ENCODE measurements around the gene QPRT.
"Not testable (repeated sequence)": the region's sequence is repeated elsewhere in the genome, so short reads cannot be mapped to it uniquely, and the experiment has no call there.

QPRT gene

GRCh38 chr16:29694384-29695195 is 15.6 kb downstream of the QPRT start:
- no peaks in the 10 kb centered on the region for H3F3A ChIP-seq (ENCODE audit: control insufficient read depth, insufficient read depth)
- peaks cover 9% of the 10 kb centered on the region for H3K4me1 ChIP-seq (ENCODE audit: control insufficient read depth, low read length)
- no peaks in the 10 kb centered on the region for H3K27me3 ChIP-seq (ENCODE audit: control insufficient read depth, low read length)
- no peak overlapping the region for H3K4me2 ChIP-seq (ENCODE audit: low read length)
- no peak overlapping the region for H3K4me3 ChIP-seq (ENCODE audit: low read length)
- H3K36me3 ChIP-seq (ENCODE audit: control insufficient read depth, low read length) = no peaks in the 10 kb centered on the region
- no peak overlapping the region for H3K27ac ChIP-seq (ENCODE audit: low read depth, low read length)
- 0 out of 2 replicates have a peak, but pooled peaks cover 5% of the 10 kb centered on the region for H3K79me2 ChIP-seq (ENCODE audit: control insufficient read depth, low read length)
- H3K9me3 ChIP-seq (ENCODE audit: control insufficient read depth, insufficient read depth, low read length) = no peaks in the 10 kb centered on the region
- no peaks in the 10 kb centered on the region for H4K20me1 ChIP-seq (ENCODE audit: control insufficient read depth, insufficient read depth, low read depth, low read length)
- H3K9me2 ChIP-seq (replicated peaks; ENCODE audit: control insufficient read depth, low read length) = no peaks in the 10 kb centered on the region
- TF ChIP-seq, protein P1, sequence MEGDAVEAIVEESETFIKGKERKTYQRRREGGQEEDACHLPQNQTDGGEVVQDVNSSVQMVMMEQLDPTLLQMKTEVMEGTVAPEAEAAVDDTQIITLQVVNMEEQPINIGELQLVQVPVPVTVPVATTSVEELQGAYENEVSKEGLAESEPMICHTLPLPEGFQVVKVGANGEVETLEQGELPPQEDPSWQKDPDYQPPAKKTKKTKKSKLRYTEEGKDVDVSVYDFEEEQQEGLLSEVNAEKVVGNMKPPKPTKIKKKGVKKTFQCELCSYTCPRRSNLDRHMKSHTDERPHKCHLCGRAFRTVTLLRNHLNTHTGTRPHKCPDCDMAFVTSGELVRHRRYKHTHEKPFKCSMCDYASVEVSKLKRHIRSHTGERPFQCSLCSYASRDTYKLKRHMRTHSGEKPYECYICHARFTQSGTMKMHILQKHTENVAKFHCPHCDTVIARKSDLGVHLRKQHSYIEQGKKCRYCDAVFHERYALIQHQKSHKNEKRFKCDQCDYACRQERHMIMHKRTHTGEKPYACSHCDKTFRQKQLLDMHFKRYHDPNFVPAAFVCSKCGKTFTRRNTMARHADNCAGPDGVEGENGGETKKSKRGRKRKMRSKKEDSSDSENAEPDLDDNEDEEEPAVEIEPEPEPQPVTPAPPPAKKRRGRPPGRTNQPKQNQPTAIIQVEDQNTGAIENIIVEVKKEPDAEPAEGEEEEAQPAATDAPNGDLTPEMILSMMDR (IDR thresholded peaks at IDR 0.05; ENCODE audit: low read depth, low read length, poor library complexity, severe bottlenecking) = no peak
- no peak for TF ChIP-seq EZH2phosphoT487 (IDR thresholded peaks at IDR 0.05; ENCODE audit: borderline replicate concordance, low read length)

DNA sequence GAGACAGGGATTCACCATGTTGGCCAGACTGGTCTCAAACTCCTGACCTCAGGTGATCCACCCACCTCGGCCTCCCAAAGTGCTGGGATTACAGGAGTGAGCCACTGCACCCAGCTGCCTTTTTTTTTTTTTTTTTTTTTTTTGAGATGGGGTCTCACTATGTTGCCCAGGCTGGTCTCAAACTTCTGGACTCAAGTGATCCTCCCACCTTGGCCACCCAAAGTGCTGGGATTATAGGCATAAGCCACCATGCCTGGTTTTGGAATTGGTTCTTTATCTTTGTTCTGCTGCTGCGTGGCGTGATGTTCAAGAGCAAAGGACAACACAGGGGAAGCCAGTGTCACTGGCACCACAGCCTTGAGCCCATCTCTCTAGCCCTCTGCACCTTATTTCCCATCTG is 16.7 kb downstream of the QPRT start:
- not testable (repeated sequence) for H3K9me2 ChIP-seq (replicated peaks; ENCODE audit: control insufficient read depth, low read length); H3K79me2 ChIP-seq (ENCODE audit: control insufficient read depth, low read length); H3F3A ChIP-seq (ENCODE audit: control insufficient read depth, insufficient read depth); H3K4me2 ChIP-seq (ENCODE audit: low read length); H3K9me3 ChIP-seq (ENCODE audit: control insufficient read depth, insufficient read depth, low read length); H3K27ac ChIP-seq (ENCODE audit: low read depth, low read length); H3K4me3 ChIP-seq (ENCODE audit: low read length); H3K27me3 ChIP-seq (ENCODE audit: control insufficient read depth, low read length); H4K20me1 ChIP-seq (ENCODE audit: control insufficient read depth, insufficient read depth, low read depth, low read length); H3K36me3 ChIP-seq (ENCODE audit: control insufficient read depth, low read length)
- H3K4me1 ChIP-seq (ENCODE audit: control insufficient read depth, low read length) = peaks cover 19% of the 10 kb centered on the region

- H3K9me2 ChIP-seq (replicated peaks; ENCODE audit: control insufficient read depth, low read length) = no peaks in the 10 kb centered on the region
- TF ChIP-seq, protein P1 (IDR thresholded peaks at IDR 0.05; ENCODE audit: low read depth, low read length, poor library complexity, severe bottlenecking) = no peak
- no peak for TF ChIP-seq EZH2phosphoT487 (IDR thresholded peaks at IDR 0.05; ENCODE audit: borderline replicate concordance, low read length)
- no peak overlapping the region for H3K27ac ChIP-seq (ENCODE audit: low read depth, low read length)
- peaks cover 6% of the 10 kb centered on the region for H3F3A ChIP-seq (ENCODE audit: control insufficient read depth, insufficient read depth)
- H4K20me1 ChIP-seq (ENCODE audit: control insufficient read depth, insufficient read depth, low read depth, low read length) = no peaks in the 10 kb centered on the region
- H3K36me3 ChIP-seq (ENCODE audit: control insufficient read depth, low read length) = no peaks in the 10 kb centered on the region
- no peak overlapping the region for H3K4me3 ChIP-seq (ENCODE audit: low read length)
- peaks cover 25% of the 10 kb centered on the region for H3K4me1 ChIP-seq (ENCODE audit: control insufficient read depth, low read length)
- no peak overlapping the region for H3K4me2 ChIP-seq (ENCODE audit: low read length)
- H3K9me3 ChIP-seq (ENCODE audit: control insufficient read depth, insufficient read depth, low read length) = no peaks in the 10 kb centered on the region
- H3K79me2 ChIP-seq (ENCODE audit: control insufficient read depth, low read length) = no peaks in the 10 kb centered on the region
- H3K27me3 ChIP-seq (ENCODE audit: control insufficient read depth, low read length) = no peaks in the 10 kb centered on the region
Observed at GRCh38 chr16:29696881-29697331, 17.9 kb downstream of the QPRT start.

DNA sequence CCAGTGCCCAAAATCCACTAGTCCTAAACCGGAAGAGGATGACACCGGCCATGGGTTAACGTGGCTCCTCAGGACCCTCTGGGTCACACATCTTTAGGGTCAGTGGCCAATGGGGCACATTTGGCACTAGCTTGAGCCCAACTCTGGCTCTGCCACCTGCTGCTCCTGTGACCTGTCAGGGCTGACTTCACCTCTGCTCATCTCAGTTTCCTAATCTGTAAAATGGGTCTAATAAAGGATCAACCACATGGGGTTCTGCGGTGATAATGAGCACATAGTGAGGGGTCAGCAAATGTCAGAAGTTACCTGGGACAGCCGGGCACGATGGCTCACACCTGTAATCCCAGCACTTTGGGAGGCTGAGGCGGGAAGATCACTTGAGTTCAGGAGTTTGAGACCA is 18.4 kb downstream of the QPRT start:
- H3K4me2 ChIP-seq (ENCODE audit: low read length) = no peak overlapping the region

More for the DNA sequence above, 18.4 kb downstream of the QPRT start:
- Histone ChIP-seq H3K79me2 (ENCODE audit: control insufficient read depth, low read length) (no peaks in the 10 kb centered on the region), H3K9me2 (replicated peaks; ENCODE audit: control insufficient read depth, low read length) (no peaks in the 10 kb centered on the region), H3K36me3 (ENCODE audit: control insufficient read depth, low read length) (no peaks in the 10 kb centered on the region), H3K4me1 (ENCODE audit: control insufficient read depth, low read length) (peaks cover 29% of the 10 kb centered on the region), H3K27me3 (ENCODE audit: control insufficient read depth, low read length) (no peaks in the 10 kb centered on the region), H3K4me3 (ENCODE audit: low read length) (no peak overlapping the region), H3F3A (ENCODE audit: control insufficient read depth, insufficient read depth) (peaks cover 10% of the 10 kb centered on the region), H3K27ac (ENCODE audit: low read depth, low read length) (no peak overlapping the region), H4K20me1 (ENCODE audit: control insufficient read depth, insufficient read depth, low read depth, low read length) (no peaks in the 10 kb centered on the region), H3K9me3 (ENCODE audit: control insufficient read depth, insufficient read depth, low read length) (no peaks in the 10 kb centered on the region)
- TF ChIP-seq EZH2phosphoT487 (IDR thresholded peaks at IDR 0.05; ENCODE audit: borderline replicate concordance, low read length) = no peak
- TF ChIP-seq, protein P1 (IDR thresholded peaks at IDR 0.05; ENCODE audit: low read depth, low read length, poor library complexity, severe bottlenecking) = no peak

Measured in DOHH2 (cell line).